H1 (cell line): ENCODE results near the gene GAP43. TPM values are rescaled to one million over a fixed set of nuclear protein-coding genes. Genes with fewer than 3 reads are reported as not detected.

Source experiments
- CTCF ChIA-PET: fragments of 300-600 bp; sonication (Branson Sonifier 250); formaldehyde crosslinking; loops from one replicate; lab custom pipeline; 2021; ENCODE audit not compliant: partially characterized antibody; lab: Charles Lee
- POLR2A ChIA-PET: fragments of 300-600 bp; sonication (Branson Sonifier 250); formaldehyde crosslinking; loops from one replicate; lab custom pipeline; 2021; ENCODE audit warnings: inconsistent platforms; ENCODE audit not compliant: partially characterized antibody; lab: Charles Lee
- DNase-seq, 2 experiments: peaks; one replicate each; pipeline versions ENCODE4 v3.0.0 to v3.0.0-alpha.2; 2010 to 2022; ENCODE audit warnings: low spot score in 2 of 2, low read depth in 1 of 2, mixed read lengths in 1 of 2
- FAIRE-seq: peaks from 2 replicates; lab custom pipeline; 2011; peaks lifted over from hg19 to GRCh38; lab: Jason Lieb, UNC
- H2AFZ ChIP-seq: 2 replicates; pipeline ENCODE4 v1.8.1; 2012; ENCODE audit warnings: low read length, inconsistent platforms
- H2AK5ac ChIP-seq: 2 replicates; pipeline ENCODE4 v1.6.1; 2013; ENCODE audit warnings: low read depth, low read length
- H2BK120ac ChIP-seq: replicated peaks from 2 replicates; pipeline ENCODE3; 2013; ENCODE audit warnings: low read depth, low read length, inconsistent platforms
- H2BK12ac ChIP-seq: 2 replicates; pipeline ENCODE4 v1.6.1; 2013; ENCODE audit warnings: low read depth, low read length
- H2BK15ac ChIP-seq: 2 replicates; pipeline ENCODE4 v1.6.1; 2013; ENCODE audit warnings: low read length
- H2BK20ac ChIP-seq: 2 replicates; pipeline ENCODE4 v1.6.1; 2013; ENCODE audit warnings: low read length
- H2BK5ac ChIP-seq: 2 replicates; pipeline ENCODE4 v1.6.1; 2013; ENCODE audit warnings: low read depth, low read length
- H3K14ac ChIP-seq: 2 replicates; pipeline ENCODE4 v1.6.1; 2013; ENCODE audit warnings: inconsistent platforms; ENCODE audit not compliant: insufficient read length
- H3K18ac ChIP-seq: 2 replicates; pipeline ENCODE4 v1.6.1; 2013; ENCODE audit warnings: low read length; ENCODE audit errors: extremely low read depth
- H3K23ac ChIP-seq: 2 replicates; pipeline ENCODE4 v1.6.1; 2013; ENCODE audit warnings: inconsistent platforms; ENCODE audit not compliant: insufficient read length
- H3K23me2 ChIP-seq: 2 replicates; pipeline ENCODE4 v1.6.1; 2013; ENCODE audit warnings: low read depth, low read length
- H3K27ac ChIP-seq: 2 replicates; pipeline ENCODE4 v1.6.1; 2011; ENCODE audit warnings: low read depth, low read length, inconsistent platforms
- H3K27me3 ChIP-seq, 4 experiments: replicated peaks in 1 of 4; 1 replicate in 1 of 4; 2 replicates in 3 of 4; pipeline versions ENCODE4 v1.6.1 to v1.8.1; 2011 to 2013; ENCODE audit warnings: low read length in 3 of 4, mild to moderate bottlenecking in 3 of 4, inconsistent platforms in 2 of 4, mixed read lengths in 2 of 4, moderate library complexity in 1 of 4; ENCODE audit not compliant: control insufficient read depth in 3 of 4, insufficient read depth in 3 of 4; ENCODE audit errors: extremely low read depth in 1 of 4
- H3K36me3 ChIP-seq, 4 experiments: 2 replicates each; pipeline versions ENCODE4 v1.6.1 to v1.8.1; 2011 to 2013; ENCODE audit warnings: mild to moderate bottlenecking in 4 of 4, low read length in 3 of 4, moderate library complexity in 2 of 4, control low read depth in 1 of 4, inconsistent platforms in 1 of 4; ENCODE audit not compliant: insufficient read depth in 4 of 4, control insufficient read depth in 2 of 4
- H3K4ac ChIP-seq: replicated peaks from 2 replicates; pipeline ENCODE3; 2013; ENCODE audit warnings: low read length, low read depth, mixed read lengths, inconsistent platforms; ENCODE audit not compliant: insufficient read length
- H3K4me1 ChIP-seq, 4 experiments: replicated peaks in 1 of 4; 1 replicate in 1 of 4; 2 replicates in 3 of 4; pipeline versions ENCODE4 v1.6.1 to v1.8.1; 2011 to 2013; ENCODE audit warnings: low read length in 3 of 4, inconsistent platforms in 2 of 4, mixed read lengths in 1 of 4; ENCODE audit not compliant: insufficient read depth in 4 of 4, control insufficient read depth in 3 of 4
- H3K4me2 ChIP-seq, 2 experiments: 2 replicates each; pipeline versions ENCODE4 v1.6.1 to v1.8.1; 2011 to 2013; ENCODE audit warnings: low read depth in 2 of 2, low read length in 2 of 2, control low read depth in 1 of 2, inconsistent platforms in 1 of 2, mild to moderate bottlenecking in 1 of 2; ENCODE audit not compliant: insufficient read depth in 1 of 2
- H3K4me3 ChIP-seq, 4 experiments: fragments of 200-600, 300-600 bp in 1 of 4; sonication (generic), shearing (Covaris generic), sonication (Bioruptor Twin) in 1 of 4; 2 replicates each; pipeline versions ENCODE4 v1.5.1 to v1.8.1; 2011 to 2016; ENCODE audit warnings: low read length in 4 of 4, low read depth in 3 of 4, control low read depth in 2 of 4, inconsistent platforms in 2 of 4, mild to moderate bottlenecking in 2 of 4, mixed read lengths in 1 of 4, moderate library complexity in 1 of 4; ENCODE audit not compliant: insufficient read depth in 2 of 4; ENCODE audit errors: extremely low read depth in 1 of 4
- H3K56ac ChIP-seq: replicated peaks from 2 replicates; pipeline ENCODE3; 2013; ENCODE audit warnings: low read depth, mild to moderate bottlenecking, mixed read lengths, low read length, inconsistent platforms; ENCODE audit not compliant: insufficient read length
- H3K79me1 ChIP-seq: 2 replicates; pipeline ENCODE4 v1.6.1; 2013; ENCODE audit warnings: low read depth, low read length, control low read depth
- H3K79me2 ChIP-seq, 2 experiments: 2 replicates each; pipeline versions ENCODE4 v1.6.1 to v1.8.1; 2012 to 2013; ENCODE audit warnings: low read length in 2 of 2, mild to moderate bottlenecking in 2 of 2, inconsistent platforms in 1 of 2; ENCODE audit not compliant: insufficient read depth in 2 of 2, control insufficient read depth in 1 of 2
- H3K9ac ChIP-seq, 4 experiments: replicated peaks in 1 of 4; 1 replicate in 1 of 4; 2 replicates in 3 of 4; pipeline versions ENCODE4 v1.6.1 to v1.8.1; 2011 to 2013; ENCODE audit warnings: low read depth in 3 of 4, low read length in 3 of 4, control low read depth in 2 of 4, mild to moderate bottlenecking in 2 of 4, moderate library complexity in 2 of 4, inconsistent platforms in 1 of 4; ENCODE audit errors: extremely low read depth in 1 of 4
- H3K9me3 ChIP-seq, 2 experiments: 2 replicates each; pipeline versions ENCODE4 v1.6.1 to v1.8.1; 2012 to 2013; ENCODE audit warnings: mild to moderate bottlenecking in 2 of 2, moderate library complexity in 2 of 2, control low read depth in 1 of 2, inconsistent platforms in 1 of 2, low read depth in 1 of 2, low read length in 1 of 2, mixed read lengths in 1 of 2; ENCODE audit not compliant: insufficient read depth in 2 of 2
- H4K20me1 ChIP-seq, 2 experiments: replicated peaks in 1 of 2; 2 replicates each; pipeline versions ENCODE3 to v1.8.1; 2011 to 2013; ENCODE audit warnings: inconsistent platforms in 2 of 2, low read length in 2 of 2, mild to moderate bottlenecking in 1 of 2; ENCODE audit not compliant: insufficient read depth in 2 of 2, control insufficient read depth in 1 of 2
- H4K5ac ChIP-seq: 2 replicates; pipeline ENCODE4 v1.6.1; 2013; ENCODE audit warnings: low read length, low read depth, mixed read lengths, inconsistent platforms; ENCODE audit not compliant: insufficient read length
- H4K8ac ChIP-seq: 2 replicates; pipeline ENCODE4 v1.8.0; 2013; ENCODE audit warnings: mild to moderate bottlenecking, moderate library complexity, low read length, inconsistent platforms; ENCODE audit not compliant: insufficient read depth; ENCODE audit errors: extremely low read depth
- H4K91ac ChIP-seq: replicated peaks from 2 replicates; pipeline ENCODE3; 2013; ENCODE audit warnings: low read length, mixed read lengths, inconsistent platforms; ENCODE audit not compliant: insufficient read length
- ASH2L ChIP-seq: fragments of 200-600, 300-600 bp; sonication (generic); IDR thresholded peaks from one replicate; pipeline ENCODE4 v1.7.1; 2017; ENCODE audit warnings: low read length
- CBX5 ChIP-seq: fragments of 300-800, 300-1000 bp; sonication (generic); IDR thresholded peaks from 2 replicates; pipeline ENCODE4 v1.7.1; 2016; ENCODE audit warnings: antibody characterized with exemption, low read length, low read depth
- CBX8 ChIP-seq: fragments of 300-800, 300-1000 bp; sonication (generic); IDR thresholded peaks from 2 replicates; pipeline ENCODE4 v1.7.1; 2016; ENCODE audit warnings: low read depth, low read length, borderline replicate concordance
- CTBP2 ChIP-seq: IDR thresholded peaks from 2 replicates; pipeline ENCODE4 v1.7.0; 2011; ENCODE audit warnings: borderline replicate concordance, mild to moderate bottlenecking, moderate library complexity, mixed read lengths, low read length; ENCODE audit not compliant: insufficient read depth, insufficient read length
- EP300 ChIP-seq, 2 experiments: IDR thresholded peaks; 1 replicate in 1 of 2; 2 replicates in 1 of 2; pipeline ENCODE4 v1.6.1; 2011 to 2012; ENCODE audit warnings: low read depth in 2 of 2, low read length in 2 of 2, mild to moderate bottlenecking in 2 of 2, borderline replicate concordance in 1 of 2, inconsistent platforms in 1 of 2, moderate library complexity in 1 of 2
- JUN ChIP-seq: IDR thresholded peaks from 2 replicates; pipeline ENCODE4 v1.6.1; 2011; ENCODE audit warnings: low read depth, mild to moderate bottlenecking, improper control_type of control experiment, low read length
- POU5F1 ChIP-seq: IDR thresholded peaks from 2 replicates; pipeline ENCODE4 v1.6.1; 2011; ENCODE audit warnings: low read depth, mild to moderate bottlenecking, low read length, moderate library complexity
- RBBP5 ChIP-seq: IDR thresholded peaks from 2 replicates; pipeline ENCODE4 v1.7.1; 2012; ENCODE audit warnings: low read depth, mild to moderate bottlenecking, inconsistent platforms, low read length, moderate library complexity, borderline replicate concordance
- RXRA ChIP-seq: IDR thresholded peaks from 2 replicates; pipeline ENCODE4 v1.6.1; 2011; ENCODE audit warnings: low read depth, mild to moderate bottlenecking, low read length, moderate library complexity; ENCODE audit not compliant: insufficient read depth
- SP1 ChIP-seq: IDR thresholded peaks from 2 replicates; pipeline ENCODE4 v1.6.1; 2011; ENCODE audit warnings: low read depth, low read length
- SP4 ChIP-seq: IDR thresholded peaks from 2 replicates; pipeline ENCODE4 v1.6.1; 2012; ENCODE audit warnings: low read length, inconsistent platforms
- SRF ChIP-seq: IDR thresholded peaks from 2 replicates; pipeline ENCODE4 v1.6.1; 2011; ENCODE audit warnings: mild to moderate bottlenecking, low read depth, low read length, moderate library complexity
- TAF7 ChIP-seq: optimal IDR thresholded peaks from 2 replicates; pipeline ENCODE3; 2011; ENCODE audit warnings: low read depth, mild to moderate bottlenecking, inconsistent platforms, low read length, moderate library complexity, borderline replicate concordance
- TBP ChIP-seq: IDR thresholded peaks from 2 replicates; pipeline ENCODE4 v1.6.1; 2011; ENCODE audit warnings: low read depth, low read length, improper control_type of control experiment
- ZNF274 ChIP-seq: IDR thresholded peaks from 2 replicates; pipeline ENCODE4 v1.7.0; 2012; ENCODE audit warnings: low read length, borderline replicate concordance; ENCODE audit errors: extremely low read depth
- WGBS, 2 experiments: shearing (Covaris generic) in 1 of 2; methylation state at CpG; one replicate each; pipeline versions ENCODE4 v1.1.6 to v1.1.7; 2013 to 2015; ENCODE audit warnings: low lambda C conversion rate in 2 of 2, mixed read lengths in 2 of 2, inconsistent platforms in 1 of 2, low coverage in 1 of 2, missing lambda C conversion rate in 1 of 2; ENCODE audit not compliant: insufficient replicate concordance in 2 of 2, insufficient coverage in 1 of 2, insufficient read length in 1 of 2; ENCODE audit errors: extremely low coverage in 1 of 2, missing lambda C conversion rate in 1 of 2; 5-methylcytosine and 5-hydroxymethylcytosine counted together
- polyA plus RNA-seq, 7 experiments: library from polyadenylated mRNA; depleted of rRNA in 3 of 7; stranded (reverse) in 5 of 7; unstranded in 2 of 7; fragments of >200 nt in 5 of 7; fragments of 200-250 nt in 2 of 7; gene quantifications; 1 replicate in 5 of 7; 2 replicates in 1 of 7; 4 replicates in 1 of 7; pipeline versions ENCODE4 v1.2.1 to v1.2.3, GENCODE V29; 2011 to 2013; ENCODE audit warnings: missing spikeins in 2 of 7, mixed read lengths in 2 of 7
- total RNA-seq: library from RNA; stranded (reverse); fragmentation: NEBNext Ultra II Directional; extraction: Animal tissue kit (Norgen Biotek cat#: 25700); gene quantifications from 2 replicates; pipeline ENCODE4 v1.2.1, GENCODE V29; 2021

GAP43 gene
- total and polyA plus RNA-seq, 2 of the 8 experiments (the other 6 are each of a cell fraction or from before 2014, with no cell fraction given) = 11.2 to 21.9 TPM

GRCh38 chr3:115634052-115634451 is 10.7 kb downstream of the GAP43 start:
- no peak for FAIRE-seq
- TF ChIP-seq SP1 (no peak), SRF (no peak), EP300 (IDR thresholded peaks at IDR 0.05; ENCODE audit: borderline replicate concordance in 1 of 2, low read depth in 2 of 2, low read length in 2 of 2) (no peak), ASH2L (no peak), CBX8 (no peak), ZNF274 (no peak), RBBP5 (no peak), RXRA (no peak), POU5F1 (no peak), CTBP2 (no peak), CBX5 (no peak), JUN (no peak), TAF7 (no peak), TBP (no peak), SP4 (no peak)

More at GRCh38 chr3:115634052-115634451, 10.7 kb downstream of the GAP43 start:
- POLR2A ChIA-PET = interaction anchor here (1.6 kb wide), 1 partner anchor 10 kb away, joined by 4 read pairs; the partner anchor contains the start of gene GAP43
- Histone ChIP-seq H2BK12ac (no peak overlapping the region), H2AFZ (no peak overlapping the region), H3K4me2 (no peak overlapping the region), H3K4me3 (no peak overlapping the region), H2BK20ac (no peak overlapping the region), H3K36me3 (no peaks in the 10 kb centered on the region), H3K4me1 (peaks cover 0 to 3% (median 0%) of the 10 kb centered on the region in 4 experiments; a peak in 1 of 7 replicates), H3K9ac (no peak overlapping the region), H3K27ac (no peak overlapping the region), H3K23me2 (no peaks in the 10 kb centered on the region), H2BK120ac (no peak overlapping the region), H2BK15ac (no peak overlapping the region), H3K79me1 (no peaks in the 10 kb centered on the region), H4K8ac (no peak overlapping the region), H3K4ac (no peak overlapping the region), H2AK5ac (no peak overlapping the region), H3K27me3 (no peaks in the 10 kb centered on the region), H3K18ac (no peak overlapping the region), H4K91ac (no peak overlapping the region), H3K9me3 (no peaks in the 10 kb centered on the region), H4K20me1 (no peaks in the 10 kb centered on the region), H3K79me2 (no peaks in the 10 kb centered on the region), H3K56ac (no peak overlapping the region), H3K14ac (no peak overlapping the region), H4K5ac (no peak overlapping the region), H3K23ac (no peak overlapping the region), H2BK5ac (no peak overlapping the region)
- CTCF ChIA-PET = interaction anchor here (0.7 to 1.3 kb wide), 4 partner anchors 10 to 416 kb away, joined by 3 to 5 read pairs (median 4); partner anchors contain the start of gene GAP43
- DNase-seq = no peak
- WGBS, 2 experiments = 80% methylated on average over 2 of the region's 2 CpGs; no CpG with 5 or more reads in 1 of the 2 experiments
